Endometrium (tissue), 2 donors: ENCODE data around the gene CEND1.

Experiments
- FAIRE-seq: peaks from 2 replicates; lab custom pipeline; 2012; peaks lifted over from hg19 to GRCh38; lab: Jason Lieb, UNC
- donor health status: control.
- donor health status: control.

CEND1 gene

GRCh38 chr11:811446-812245, 21.8 kb upstream of the CEND1 start:
- FAIRE-seq = no peak

- FAIRE-seq = no peak
These were observed 20.2 kb upstream of the CEND1 start for GRCh38 chr11:810040-810567.

GRCh38 chr11:809287-810039, 19.6 kb upstream of the CEND1 start, which contains the start of gene RPLP2:
Gene RPLP2 (plus strand): TSS chr11:809967. CDS start chr11:810235, 268 bp downstream.
- no peak for FAIRE-seq

GRCh38 chr11:808427-809286, 18.8 kb upstream of the CEND1 start:
- no peak for FAIRE-seq

GRCh38 chr11:804599-804964, 14.7 kb upstream of the CEND1 start:
- no peak for FAIRE-seq

GRCh38 chr11:803770-804598, 14.1 kb upstream of the CEND1 start:
- FAIRE-seq = no peak

GRCh38 chr11:803467-803742, 13.5 kb upstream of the CEND1 start:
- FAIRE-seq = no peak

DNA sequence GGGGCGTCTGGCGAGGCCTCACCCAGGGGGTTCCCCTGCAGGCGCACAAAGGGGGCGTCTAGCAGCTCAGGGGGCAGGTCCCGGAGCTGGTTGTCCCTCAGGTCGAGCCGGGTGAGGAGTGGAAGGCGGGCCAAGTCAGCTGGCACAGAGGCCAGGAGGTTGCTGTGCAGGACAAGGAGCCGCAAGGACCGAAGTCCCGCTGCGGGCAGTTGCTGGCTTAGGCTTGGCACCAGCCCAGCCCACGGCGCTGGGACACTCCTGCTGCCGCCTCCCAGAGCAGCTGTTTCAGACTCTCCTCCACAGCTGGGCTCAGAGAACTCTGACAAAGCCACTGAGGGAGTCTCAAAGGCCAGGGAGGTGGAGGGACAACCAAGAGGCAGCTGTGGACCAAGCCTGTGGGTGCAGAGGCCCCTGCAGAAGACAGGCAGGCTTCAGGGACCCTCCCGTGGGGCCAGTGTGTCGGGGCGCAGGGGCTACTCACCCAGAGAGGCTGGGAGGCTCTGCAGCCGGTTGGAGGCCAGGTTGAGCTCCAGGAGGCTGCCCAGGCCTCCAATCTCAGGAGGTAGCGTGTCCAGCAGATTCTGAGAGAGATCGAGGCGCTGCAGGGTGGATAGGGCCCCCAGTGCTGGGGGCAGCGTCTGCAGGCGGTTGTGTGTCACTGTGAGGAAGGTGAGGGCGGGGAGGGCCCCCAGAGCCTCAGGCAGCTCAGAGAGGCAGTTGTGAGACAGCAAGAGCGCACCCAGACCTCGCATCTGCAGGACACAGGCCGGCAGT, 13.0 kb upstream of the CEND1 start:
- no peak for FAIRE-seq

DNA sequence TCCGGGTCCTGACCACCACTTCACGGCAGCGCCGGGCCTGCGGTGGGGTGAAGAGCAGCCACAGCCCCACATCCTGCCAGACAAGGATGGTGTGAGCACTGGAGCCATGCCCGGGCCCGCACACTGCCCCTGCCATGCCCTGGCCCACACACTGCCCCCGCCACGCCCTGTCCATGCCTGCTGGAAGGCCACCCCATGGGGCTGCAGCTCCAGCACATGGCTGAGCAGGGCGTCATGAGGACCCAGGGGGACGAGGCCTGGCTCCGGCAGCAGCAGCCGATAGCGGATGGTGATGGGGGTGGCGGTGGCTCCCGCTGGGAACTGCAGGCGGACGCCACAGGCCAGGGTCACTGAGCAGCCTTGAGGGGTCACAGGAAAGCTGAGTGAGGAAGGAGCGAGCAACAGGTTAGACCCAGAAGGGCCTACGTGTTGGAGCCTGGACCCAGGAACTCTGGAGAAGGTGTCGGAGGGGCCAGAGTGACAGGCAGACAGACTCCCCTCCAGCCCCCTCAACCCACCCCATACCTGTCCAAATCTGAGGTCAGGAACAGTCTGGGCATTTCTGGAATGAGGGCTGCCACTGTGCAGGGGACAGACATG, 12.2 kb upstream of the CEND1 start:
- FAIRE-seq = no peak

GRCh38 chr11:801097-801780, 11.3 kb upstream of the CEND1 start:
- no peak for FAIRE-seq

- FAIRE-seq = no peak
These were observed 10.6 kb upstream of the CEND1 start for GRCh38 chr11:800473-800872.

DNA sequence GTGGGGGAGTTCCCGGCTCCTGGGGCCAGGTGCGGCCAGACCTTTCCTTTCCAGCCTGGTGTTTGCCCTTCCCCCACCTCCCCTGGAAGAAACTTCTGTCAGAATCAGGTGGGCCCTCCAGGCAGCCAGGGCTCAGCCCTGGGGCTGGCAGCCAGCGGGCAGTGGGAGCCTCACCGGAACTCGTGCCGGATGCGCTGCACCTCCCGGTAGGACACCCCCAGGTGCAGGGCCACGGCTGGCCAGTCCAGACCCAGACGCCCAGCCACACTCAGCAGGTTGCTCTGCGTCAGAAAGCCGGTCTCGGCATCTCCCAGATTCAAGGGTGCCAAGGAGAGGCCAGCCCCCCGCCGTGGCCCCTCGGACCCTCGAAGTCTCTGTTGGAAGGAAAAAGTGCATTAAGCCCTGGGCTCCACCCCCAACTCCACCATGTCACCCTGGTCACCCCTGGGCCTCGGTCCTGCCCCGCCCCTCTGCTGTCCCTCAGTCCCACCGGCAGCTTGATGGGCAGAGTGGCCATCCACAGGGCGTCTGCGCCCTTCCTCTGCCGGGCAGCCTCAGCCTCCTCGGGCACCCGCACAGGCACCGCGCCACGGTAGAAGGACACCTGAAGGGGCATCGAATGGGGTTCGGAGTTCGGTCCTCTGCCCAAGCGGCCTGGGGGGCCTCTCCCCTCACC, 9.9 kb upstream of the CEND1 start:
- no peak for FAIRE-seq

- FAIRE-seq = no peak
These were observed 8.3 kb upstream of the CEND1 start, which contains the start of gene SLC25A22 for GRCh38 chr11:798093-798713. Gene SLC25A22 (minus strand): TSS chr11:798281. CDS start chr11:795006, 3,275 bp downstream.

- FAIRE-seq = no peak
These were observed 7.6 kb upstream of the CEND1 start for GRCh38 chr11:797296-798092.

- no peak for FAIRE-seq
These were observed 6.8 kb upstream of the CEND1 start for GRCh38 chr11:796565-797295.

DNA sequence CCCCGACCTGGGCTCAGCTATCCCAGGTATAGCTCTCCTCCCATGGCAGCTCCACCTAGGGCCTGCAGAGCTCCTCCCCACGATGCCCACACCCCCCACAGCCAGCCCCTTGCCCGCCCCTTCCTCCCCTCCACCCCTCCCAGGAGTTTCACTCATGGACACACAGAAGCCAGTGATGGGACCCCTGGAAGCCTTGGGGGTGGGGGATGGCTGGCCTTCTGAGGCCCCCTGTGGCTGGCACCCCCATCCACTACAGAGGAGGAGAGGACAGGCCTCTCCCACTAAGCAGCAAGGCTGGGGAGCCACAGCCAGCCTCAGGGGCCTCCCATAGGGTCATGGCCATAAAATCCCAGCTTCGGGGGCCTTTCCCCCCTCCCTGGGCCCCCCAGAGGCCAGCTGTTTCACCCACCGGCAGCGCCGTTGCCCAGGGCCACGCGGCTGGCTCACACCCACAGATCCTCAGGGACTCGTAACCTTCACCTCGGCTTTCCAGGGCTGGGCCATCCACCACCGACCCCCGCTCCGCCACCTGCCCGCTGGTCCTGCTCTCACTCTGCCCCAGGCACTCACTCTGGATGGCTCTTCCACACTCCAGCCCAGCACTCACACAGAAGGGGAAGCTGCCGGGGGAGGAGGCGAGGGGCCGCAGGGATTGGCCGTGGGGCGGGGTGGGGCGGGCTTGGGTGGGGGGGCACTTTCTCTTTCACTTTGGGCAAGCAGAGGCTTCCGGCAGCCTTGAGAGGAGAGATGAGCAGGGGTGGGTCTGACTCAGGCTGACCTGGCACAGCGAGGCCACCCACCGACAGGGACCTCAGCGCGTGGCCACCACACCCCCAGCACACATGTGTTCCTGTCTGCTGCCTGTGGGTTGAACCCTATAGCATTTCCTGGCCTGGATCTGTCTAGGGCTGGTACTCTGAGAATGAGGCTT, 6.0 kb upstream of the CEND1 start:
- no peak for FAIRE-seq
